ENCODE measurements around the gene TATDN3. TPM values are rescaled to one million over a fixed set of nuclear protein-coding genes. Genes with fewer than 3 reads are reported as not detected.
A peak's percentile ranks its signal among the peaks of the same experiment; 100 is the strongest.
"Not testable (repeated sequence)": the region's sequence is repeated elsewhere in the genome, so short reads cannot be mapped to it uniquely, and the experiment has no call there.

Gene TATDN3
- total RNA-seq, 1 donor = 15.7 TPM

DNA sequence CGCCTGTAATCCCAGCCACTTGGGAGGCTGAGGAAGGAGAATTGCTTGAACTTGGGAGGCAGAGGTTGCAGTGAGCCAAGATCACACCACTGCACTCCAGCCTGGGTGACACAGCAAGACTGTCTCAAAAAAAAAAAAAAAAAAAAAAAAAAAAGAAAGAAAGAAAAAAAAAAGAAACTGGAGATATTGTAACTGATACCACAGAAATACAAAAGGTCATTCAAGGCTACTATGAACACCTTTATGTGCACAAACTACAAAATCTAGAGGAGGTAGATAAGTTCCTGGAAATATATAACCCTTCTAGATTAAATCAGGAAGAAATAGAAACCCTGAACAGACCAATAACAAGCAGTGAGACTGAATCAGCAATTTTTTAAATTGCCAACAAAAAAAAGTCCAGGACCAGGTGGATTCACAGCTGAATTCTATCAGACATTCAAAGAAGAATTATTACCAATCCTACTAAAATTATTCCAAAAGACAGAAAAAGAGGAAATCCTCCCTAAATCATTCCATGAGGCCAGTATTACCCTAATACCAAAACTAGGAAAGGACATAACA lies 26.9 kb upstream of the TATDN3 start:
- not testable (repeated sequence) for H3K27me3 ChIP-seq (ENCODE audit: insufficient read depth, low read length); H3K4me1 ChIP-seq (ENCODE audit: insufficient read depth, low read length); H3K4me3 ChIP-seq (ENCODE audit: low read length)
- H3K9me3 ChIP-seq (ENCODE audit: low read depth, low read length) = peaks cover 15% of the 10 kb centered on the region

DNA sequence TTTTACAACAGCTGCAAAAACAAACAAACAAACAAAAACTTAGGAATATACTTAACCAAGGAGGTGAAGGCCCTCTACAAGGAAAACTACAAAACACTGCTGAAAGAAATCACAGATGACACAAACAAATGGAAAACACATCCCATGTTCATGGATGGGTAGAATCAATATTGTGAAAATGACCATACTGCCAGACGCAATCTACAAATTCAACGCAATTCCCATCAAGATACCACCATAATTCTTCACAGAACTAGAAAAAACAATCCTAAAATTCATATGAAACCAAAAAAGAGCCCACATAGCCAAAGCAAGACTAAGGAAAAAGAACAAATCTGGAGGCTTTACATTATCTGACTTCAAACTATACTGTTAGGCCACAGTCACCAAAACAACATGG lies 24.9 kb upstream of the TATDN3 start:
- not testable (repeated sequence) for H3K4me1 ChIP-seq (ENCODE audit: insufficient read depth, low read length); H3K4me3 ChIP-seq (ENCODE audit: low read length); H3K27me3 ChIP-seq (ENCODE audit: insufficient read depth, low read length)
- H3K9me3 ChIP-seq (ENCODE audit: low read depth, low read length) = peaks cover 25% of the 10 kb centered on the region

DNA sequence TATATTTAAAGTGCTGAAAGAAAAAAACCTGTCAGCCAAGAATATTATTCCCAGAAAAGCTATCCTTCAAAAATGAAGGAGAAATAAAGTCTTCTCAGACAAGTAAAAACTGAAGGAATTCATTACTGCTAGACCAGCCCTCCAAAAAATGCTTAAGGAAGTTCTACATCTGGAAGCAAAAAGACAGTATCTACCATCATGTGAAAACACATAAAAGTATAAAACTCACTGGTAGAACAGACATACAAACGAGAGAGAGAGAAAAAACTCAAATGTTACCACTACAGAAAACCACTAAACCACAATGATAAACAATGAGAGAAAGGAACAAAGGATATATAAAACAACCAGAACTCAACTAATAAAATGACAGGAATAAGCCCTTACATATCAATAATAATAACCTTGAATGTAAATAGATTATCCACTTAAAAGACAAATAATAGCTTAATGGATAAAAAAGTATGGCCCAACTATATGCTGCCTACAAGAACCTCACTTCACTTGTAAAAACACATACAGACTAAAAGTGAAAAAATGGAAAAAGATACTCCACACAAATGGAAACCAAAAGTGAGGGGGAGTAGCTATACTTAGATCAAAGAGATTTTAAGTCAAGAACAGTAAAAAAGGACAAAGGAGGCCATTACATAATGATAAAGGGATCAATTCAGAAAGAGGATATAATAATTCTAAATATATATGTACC lies 22.1 kb upstream of the TATDN3 start:
- no peaks in the 10 kb centered on the region for H3K27me3 ChIP-seq (ENCODE audit: insufficient read depth, low read length)
- no peak overlapping the region for H3K4me3 ChIP-seq (ENCODE audit: low read length)
- H3K9me3 ChIP-seq (ENCODE audit: low read depth, low read length) = peaks cover 25% of the 10 kb centered on the region
- peaks cover 9% of the 10 kb centered on the region for H3K4me1 ChIP-seq (ENCODE audit: insufficient read depth, low read length)

DNA sequence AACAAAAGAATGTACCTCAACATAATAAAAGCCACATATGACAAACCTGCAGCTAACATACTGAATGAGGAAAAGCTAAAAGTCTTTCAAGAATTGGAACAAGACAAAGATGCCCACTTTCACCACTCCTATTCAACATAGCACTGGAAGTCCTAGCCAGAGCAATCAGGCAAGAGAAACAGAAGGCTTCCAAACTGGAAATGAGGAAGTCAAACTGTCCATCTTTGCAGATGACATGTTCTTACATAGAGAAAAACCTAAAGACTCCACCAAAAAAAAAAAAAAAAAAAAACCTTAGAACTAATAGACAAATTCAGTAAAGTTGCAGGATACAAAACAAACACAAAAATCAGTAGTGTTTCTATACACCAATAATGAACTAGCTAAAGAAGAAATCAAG lies 20.4 kb upstream of the TATDN3 start:
- no peak overlapping the region for H3K4me3 ChIP-seq (ENCODE audit: low read length)
- H3K27me3 ChIP-seq (ENCODE audit: insufficient read depth, low read length) = no peaks in the 10 kb centered on the region
- H3K9me3 ChIP-seq (ENCODE audit: low read depth, low read length) = peaks cover 25% of the 10 kb centered on the region
- H3K4me1 ChIP-seq (ENCODE audit: insufficient read depth, low read length) = peaks cover 10% of the 10 kb centered on the region

DNA sequence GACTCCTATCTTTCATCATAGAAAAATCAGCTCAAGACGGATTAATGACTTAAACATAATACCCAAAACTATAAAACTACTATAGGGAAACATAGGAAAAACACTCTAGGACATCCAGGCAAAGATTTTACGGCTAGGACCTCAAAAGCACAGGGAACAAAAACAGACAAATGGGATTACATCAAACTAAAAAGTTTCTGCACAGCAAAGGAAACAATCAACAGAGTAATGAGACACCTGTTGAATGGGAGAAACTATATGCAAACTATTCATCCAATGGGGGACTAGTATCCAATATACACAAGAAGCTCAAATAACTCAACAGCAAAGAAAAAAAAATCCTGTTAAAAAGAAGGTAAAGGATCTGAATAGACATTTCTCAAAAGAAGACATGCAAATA lies 18.7 kb upstream of the TATDN3 start:
- Histone ChIP-seq H3K4me1 (ENCODE audit: insufficient read depth, low read length) (peaks cover 14% of the 10 kb centered on the region), H3K9me3 (ENCODE audit: low read depth, low read length) (peaks cover 25% of the 10 kb centered on the region), H3K27me3 (ENCODE audit: insufficient read depth, low read length) (no peaks in the 10 kb centered on the region), H3K4me3 (ENCODE audit: low read length) (no peak overlapping the region)

DNA sequence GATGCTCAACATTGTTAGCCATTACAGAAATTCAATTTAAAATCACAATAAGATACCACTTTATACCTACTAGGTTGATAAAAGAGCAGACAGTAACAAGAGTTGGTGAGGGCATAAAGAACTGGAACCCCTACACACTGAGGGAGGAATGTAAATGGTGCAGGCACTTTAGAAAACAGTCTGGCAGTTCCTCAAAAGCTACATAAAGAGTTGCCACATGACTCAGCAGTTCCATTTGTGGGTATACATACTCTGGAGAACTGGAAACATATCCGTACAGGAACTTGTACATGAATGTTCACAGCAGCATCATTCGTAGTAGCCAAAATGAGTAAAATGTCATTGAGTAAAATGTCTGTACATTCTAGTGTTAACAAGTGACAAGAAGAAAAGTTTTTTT lies 17.1 kb upstream of the TATDN3 start:
- Histone ChIP-seq H3K4me3 (ENCODE audit: low read length) (no peak overlapping the region), H3K27me3 (ENCODE audit: insufficient read depth, low read length) (no peaks in the 10 kb centered on the region), H3K9me3 (ENCODE audit: low read depth, low read length) (peaks cover 12% of the 10 kb centered on the region), H3K4me1 (ENCODE audit: insufficient read depth, low read length) (peaks cover 14% of the 10 kb centered on the region)

DNA sequence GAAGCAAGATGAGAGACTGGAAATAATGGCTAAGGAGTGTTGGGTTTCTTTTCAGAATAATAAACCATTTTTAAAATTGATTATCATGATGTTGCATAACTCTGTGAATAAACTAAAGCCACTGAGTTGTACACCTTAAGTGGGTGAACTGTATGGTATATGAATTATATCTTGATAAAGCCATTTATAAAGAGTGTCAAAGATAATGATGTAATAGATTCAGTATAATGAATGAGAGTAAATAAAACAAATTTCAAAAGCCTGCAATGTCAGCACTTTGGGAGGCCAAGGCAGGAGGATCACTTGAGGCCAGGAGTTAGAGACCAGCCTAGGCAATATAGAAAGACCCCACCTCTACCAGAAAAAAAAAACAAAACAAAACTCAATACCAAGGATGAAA lies 16.5 kb upstream of the TATDN3 start:
- Histone ChIP-seq H3K9me3 (ENCODE audit: low read depth, low read length) (peaks cover 5% of the 10 kb centered on the region), H3K4me3 (ENCODE audit: low read length) (no peak overlapping the region), H3K27me3 (ENCODE audit: insufficient read depth, low read length) (no peaks in the 10 kb centered on the region), H3K4me1 (ENCODE audit: insufficient read depth, low read length) (peaks cover 14% of the 10 kb centered on the region)

DNA sequence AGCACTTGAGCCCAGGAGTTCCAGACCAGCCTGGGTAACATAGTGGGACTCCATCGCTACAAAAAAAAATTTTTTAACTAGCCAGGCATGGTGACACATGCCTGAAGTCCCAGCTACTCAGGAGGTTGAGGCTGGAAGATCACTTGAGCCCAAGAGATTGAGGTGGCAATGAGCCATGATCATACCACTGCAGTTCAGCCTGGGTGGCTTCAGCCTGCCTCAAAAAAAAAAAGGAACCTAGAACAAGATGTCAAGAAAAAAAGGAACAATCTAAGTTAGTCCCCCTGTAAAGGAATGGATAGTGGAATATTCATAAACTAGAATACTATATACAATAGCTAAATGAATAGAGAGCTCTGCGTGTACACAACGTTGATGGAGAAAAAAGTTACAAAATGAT lies 14.5 kb upstream of the TATDN3 start:
- Histone ChIP-seq H3K9me3 (ENCODE audit: low read depth, low read length) (no peaks in the 10 kb centered on the region), H3K4me1 (ENCODE audit: insufficient read depth, low read length) (peaks cover 16% of the 10 kb centered on the region), H3K27me3 (ENCODE audit: insufficient read depth, low read length) (no peaks in the 10 kb centered on the region), H3K4me3 (ENCODE audit: low read length) (no peak overlapping the region)

DNA sequence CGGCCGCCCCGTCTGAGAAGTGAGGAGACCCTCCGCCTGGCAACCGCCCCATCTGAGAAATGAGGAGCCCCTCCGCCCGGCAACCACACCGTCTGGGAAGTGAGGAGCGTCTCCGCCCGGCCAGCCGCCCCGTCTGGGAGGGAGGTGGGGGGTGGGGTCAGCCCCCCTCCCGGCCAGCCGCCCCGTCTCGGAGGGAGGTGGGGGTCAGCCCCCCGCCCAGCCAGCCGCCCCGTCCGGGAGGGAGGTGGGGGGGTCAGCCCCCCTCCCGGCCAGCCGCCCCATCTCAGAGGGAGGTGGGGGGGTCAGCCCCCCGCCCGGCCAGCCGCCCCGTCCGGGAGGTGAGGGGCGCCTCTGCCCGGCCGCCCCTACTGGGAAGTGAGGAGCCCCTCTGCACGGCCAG lies 12.6 kb upstream of the TATDN3 start:
- H3K27me3 ChIP-seq (ENCODE audit: insufficient read depth, low read length); H3K9me3 ChIP-seq (ENCODE audit: low read depth, low read length); H3K4me3 ChIP-seq (ENCODE audit: low read length): not testable (repeated sequence)
- peaks cover 18% of the 10 kb centered on the region for H3K4me1 ChIP-seq (ENCODE audit: insufficient read depth, low read length)

DNA sequence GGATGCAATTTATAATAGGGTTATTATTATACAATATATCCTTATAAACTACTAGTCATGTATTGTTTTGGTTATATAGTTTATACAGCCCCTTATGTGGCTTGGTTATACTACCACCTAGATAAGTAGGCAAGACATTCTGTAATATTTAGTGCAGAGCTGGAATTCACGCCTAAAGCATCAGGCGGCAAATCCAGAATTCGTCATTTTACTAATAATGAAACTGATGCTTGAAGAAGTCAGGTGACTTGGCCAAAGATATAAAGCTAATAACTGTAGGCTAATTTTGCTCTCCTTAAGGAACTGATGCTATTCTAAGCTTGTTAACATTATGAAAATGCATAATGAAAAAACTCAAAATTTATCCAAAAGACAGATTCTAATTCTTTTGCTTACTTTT lies 10.9 kb upstream of the TATDN3 start:
- H3K4me3 ChIP-seq (ENCODE audit: low read length) = no peak overlapping the region
- H3K4me1 ChIP-seq (ENCODE audit: insufficient read depth, low read length) = peaks cover 15% of the 10 kb centered on the region
- H3K27me3 ChIP-seq (ENCODE audit: insufficient read depth, low read length) = no peaks in the 10 kb centered on the region
- H3K9me3 ChIP-seq (ENCODE audit: low read depth, low read length) = no peaks in the 10 kb centered on the region

DNA sequence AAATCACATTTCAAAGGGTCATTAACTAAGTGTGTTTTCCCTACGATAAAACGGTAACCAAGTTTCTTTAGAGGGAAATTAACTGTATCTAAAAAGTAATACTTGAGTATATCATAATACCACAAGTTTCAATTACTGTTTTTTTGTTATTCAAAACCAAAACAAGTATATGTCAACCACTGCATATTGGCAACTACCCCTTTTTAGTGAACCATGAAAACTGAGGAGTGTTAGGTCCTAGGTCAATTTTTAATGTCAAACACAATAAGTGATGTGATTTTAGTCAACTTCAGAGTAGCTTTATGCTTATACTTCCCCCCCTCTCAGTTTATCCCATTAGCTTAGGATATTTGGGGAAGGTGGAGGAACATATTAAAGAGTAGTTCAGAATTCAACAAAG lies 10.5 kb upstream of the TATDN3 start:
- H3K4me3 ChIP-seq (ENCODE audit: low read length) = no peak overlapping the region
- no peaks in the 10 kb centered on the region for H3K27me3 ChIP-seq (ENCODE audit: insufficient read depth, low read length)
- H3K9me3 ChIP-seq (ENCODE audit: low read depth, low read length) = no peaks in the 10 kb centered on the region
- peaks cover 15% of the 10 kb centered on the region for H3K4me1 ChIP-seq (ENCODE audit: insufficient read depth, low read length)

DNA sequence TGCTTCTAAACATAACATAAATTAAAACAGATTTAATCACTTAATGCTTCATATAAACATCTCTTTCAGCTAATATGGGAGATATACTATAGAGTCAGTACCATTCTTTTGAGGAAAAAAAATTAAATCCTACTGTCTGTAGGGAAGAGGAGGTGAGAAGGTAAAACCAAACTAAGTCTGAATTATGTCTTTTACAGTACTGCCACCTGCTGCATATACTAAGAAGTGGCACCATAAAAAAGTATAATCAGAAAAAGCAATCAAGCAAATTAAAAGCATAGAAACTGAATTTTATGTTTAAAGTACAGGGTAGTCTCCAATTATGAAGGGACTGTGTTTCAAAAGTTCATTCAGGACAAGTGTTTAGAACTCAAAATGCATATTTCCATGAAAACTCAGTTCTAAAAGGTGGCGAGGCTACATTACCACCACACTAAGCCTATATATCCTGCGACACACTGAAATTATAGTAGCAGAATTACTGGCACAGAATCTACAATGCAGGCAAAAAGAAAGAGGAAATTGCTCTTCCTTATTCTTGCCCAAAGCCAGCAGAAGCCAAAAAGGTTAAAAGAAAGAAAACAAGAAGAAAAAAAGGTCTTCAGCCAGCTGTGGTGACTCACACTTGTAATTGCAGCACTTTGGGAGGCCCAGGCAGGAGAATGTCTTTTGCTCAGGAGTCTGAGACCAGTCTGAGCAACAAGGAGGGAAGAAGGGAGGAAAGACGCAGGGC lies 9.1 kb upstream of the TATDN3 start:
- Histone ChIP-seq H3K27me3 (ENCODE audit: insufficient read depth, low read length) (no peaks in the 10 kb centered on the region), H3K4me3 (ENCODE audit: low read length) (no peak overlapping the region), H3K4me1 (ENCODE audit: insufficient read depth, low read length) (peaks cover 10% of the 10 kb centered on the region), H3K9me3 (ENCODE audit: low read depth, low read length) (no peaks in the 10 kb centered on the region)

DNA sequence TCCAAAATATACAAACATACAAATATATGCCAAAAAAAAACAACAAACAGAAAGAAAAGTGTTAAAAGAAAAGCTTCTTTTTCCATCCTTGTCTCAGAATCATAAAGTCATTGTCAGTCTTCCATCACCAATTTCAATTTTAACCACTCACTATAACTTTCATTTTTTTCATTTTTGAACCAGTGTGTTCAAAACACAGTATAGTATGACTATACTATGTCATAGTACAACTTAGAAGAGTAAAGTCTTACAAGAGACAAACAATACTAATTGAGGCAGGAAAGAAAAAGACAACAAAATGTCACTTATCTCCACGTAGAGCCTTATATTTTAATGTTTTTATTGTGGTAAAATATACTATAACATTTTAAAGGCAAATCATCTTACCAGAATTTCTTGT lies 7.7 kb upstream of the TATDN3 start:
- Histone ChIP-seq H3K4me3 (ENCODE audit: low read length) (no peak overlapping the region), H3K27me3 (ENCODE audit: insufficient read depth, low read length) (no peaks in the 10 kb centered on the region), H3K4me1 (ENCODE audit: insufficient read depth, low read length) (peaks cover 13% of the 10 kb centered on the region), H3K9me3 (ENCODE audit: low read depth, low read length) (no peaks in the 10 kb centered on the region)

DNA sequence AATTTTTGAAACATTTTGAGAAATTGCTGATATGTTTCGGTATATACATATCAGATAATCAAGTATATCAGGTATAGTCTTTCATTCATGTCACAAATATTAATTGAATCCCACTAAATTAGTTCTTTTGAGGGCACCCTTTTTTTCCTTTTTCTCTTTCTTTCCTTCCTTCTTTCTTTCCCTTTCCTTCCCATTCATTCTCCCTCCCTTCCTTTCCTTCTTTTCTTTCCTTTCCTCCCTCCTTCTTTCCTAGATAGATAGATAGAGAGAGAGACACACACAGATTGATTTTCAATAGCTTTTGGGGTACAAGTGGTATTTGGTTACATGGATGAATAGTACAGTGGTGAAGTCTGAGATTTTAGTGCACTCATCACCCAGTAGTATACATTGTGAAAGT lies 5.8 kb upstream of the TATDN3 start:
- peaks cover 29% of the 10 kb centered on the region for H3K4me1 ChIP-seq (ENCODE audit: insufficient read depth, low read length)
- H3K27me3 ChIP-seq (ENCODE audit: insufficient read depth, low read length) = no peaks in the 10 kb centered on the region
- no peak overlapping the region for H3K4me3 ChIP-seq (ENCODE audit: low read length)
- no peaks in the 10 kb centered on the region for H3K9me3 ChIP-seq (ENCODE audit: low read depth, low read length)

DNA sequence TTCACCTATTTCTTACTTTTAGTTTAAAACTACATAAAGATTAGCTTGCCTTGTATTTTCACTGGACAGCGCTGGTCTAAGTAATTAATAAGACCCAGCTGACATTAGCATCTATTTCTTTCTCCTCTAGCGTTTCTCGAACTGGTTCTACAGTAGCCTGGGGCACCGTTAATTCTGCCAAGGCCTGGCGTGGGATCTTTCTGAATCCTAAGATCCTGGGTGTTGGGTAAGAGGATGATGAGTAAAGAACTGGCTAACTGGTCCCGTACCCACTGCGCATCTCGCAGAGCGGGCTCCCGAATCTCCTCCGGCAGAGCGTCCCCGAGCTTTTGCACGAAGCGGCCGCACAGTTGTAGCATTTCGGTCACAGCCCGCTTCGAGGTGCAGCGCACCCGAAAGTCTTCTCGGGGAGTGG lies 426 bp upstream of the TATDN3 start:
- Histone ChIP-seq H3K9me3 (ENCODE audit: low read depth, low read length) (no peaks in the 10 kb centered on the region), H3K4me3 (ENCODE audit: low read length) (peak overlapping the region; percentile 91), H3K4me1 (ENCODE audit: insufficient read depth, low read length) (peaks cover 47% of the 10 kb centered on the region), H3K27me3 (ENCODE audit: insufficient read depth, low read length) (no peaks in the 10 kb centered on the region)
